WERI-Rb-1 (cell line): ENCODE measurements around the gene COL9A2.

Experiments
- DNase-seq: peaks from one replicate; pipeline ENCODE4 v3.0.0-alpha.2; 2020
- H3K27ac ChIP-seq: fragments of 250-450 bp; sonication (Bioruptor Pico); 2 replicates; pipeline ENCODE4 v1.5.1; 2020; ENCODE audit warnings: mild to moderate bottlenecking, moderate library complexity
- H3K27me3 ChIP-seq: fragments of 250-450 bp; sonication (Bioruptor Pico); 2 replicates; pipeline ENCODE4 v1.5.1; 2021; ENCODE audit warnings: mild to moderate bottlenecking, low read depth, moderate library complexity; ENCODE audit not compliant: insufficient read depth, severe bottlenecking
- H3K36me3 ChIP-seq: fragments of 250-450 bp; sonication (Bioruptor Pico); 2 replicates; pipeline ENCODE4 v1.5.1; 2020; ENCODE audit warnings: mild to moderate bottlenecking, moderate library complexity
- H3K4me3 ChIP-seq: 2 replicates; pipeline ENCODE4 v1.5.1; 2011; ENCODE audit warnings: low read depth, mild to moderate bottlenecking, control low read depth, low read length
- H3K9me3 ChIP-seq: fragments of 250-450 bp; sonication (Bioruptor Pico); 2 replicates; pipeline ENCODE4 v1.5.1; 2021; ENCODE audit warnings: mild to moderate bottlenecking, moderate library complexity; ENCODE audit not compliant: severe bottlenecking
- TF ChIP-seq, protein P1 (sequence below): IDR thresholded peaks from 2 replicates; pipeline ENCODE4 v1.5.1; 2011; ENCODE audit warnings: low read depth, mild to moderate bottlenecking, control low read depth, inconsistent platforms, low read length

COL9A2 gene

DNA sequence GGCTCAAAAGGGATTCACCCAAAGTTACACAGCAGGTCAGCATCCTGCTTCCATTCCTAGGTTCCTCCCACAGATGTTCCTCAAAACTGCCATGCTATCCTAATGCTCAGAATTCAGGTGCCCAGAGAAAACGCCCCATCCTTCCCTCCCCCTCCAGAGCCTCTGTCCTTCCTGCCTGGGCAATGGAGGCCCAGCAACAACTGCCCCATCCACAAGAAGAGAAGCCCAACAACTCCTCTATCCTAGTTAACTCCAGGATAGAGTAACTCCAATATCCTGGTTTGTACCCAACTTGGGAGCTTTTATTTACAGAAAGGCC is 16.9 kb downstream of the COL9A2 start:
- no peaks in the 10 kb centered on the region for H3K36me3 ChIP-seq
- H3K4me3 ChIP-seq: no peak overlapping the region
- H3K27me3 ChIP-seq: no peaks in the 10 kb centered on the region
- H3K27ac ChIP-seq: no peak overlapping the region
- no peak for DNase-seq
- TF ChIP-seq, protein P1, sequence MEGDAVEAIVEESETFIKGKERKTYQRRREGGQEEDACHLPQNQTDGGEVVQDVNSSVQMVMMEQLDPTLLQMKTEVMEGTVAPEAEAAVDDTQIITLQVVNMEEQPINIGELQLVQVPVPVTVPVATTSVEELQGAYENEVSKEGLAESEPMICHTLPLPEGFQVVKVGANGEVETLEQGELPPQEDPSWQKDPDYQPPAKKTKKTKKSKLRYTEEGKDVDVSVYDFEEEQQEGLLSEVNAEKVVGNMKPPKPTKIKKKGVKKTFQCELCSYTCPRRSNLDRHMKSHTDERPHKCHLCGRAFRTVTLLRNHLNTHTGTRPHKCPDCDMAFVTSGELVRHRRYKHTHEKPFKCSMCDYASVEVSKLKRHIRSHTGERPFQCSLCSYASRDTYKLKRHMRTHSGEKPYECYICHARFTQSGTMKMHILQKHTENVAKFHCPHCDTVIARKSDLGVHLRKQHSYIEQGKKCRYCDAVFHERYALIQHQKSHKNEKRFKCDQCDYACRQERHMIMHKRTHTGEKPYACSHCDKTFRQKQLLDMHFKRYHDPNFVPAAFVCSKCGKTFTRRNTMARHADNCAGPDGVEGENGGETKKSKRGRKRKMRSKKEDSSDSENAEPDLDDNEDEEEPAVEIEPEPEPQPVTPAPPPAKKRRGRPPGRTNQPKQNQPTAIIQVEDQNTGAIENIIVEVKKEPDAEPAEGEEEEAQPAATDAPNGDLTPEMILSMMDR: no peak
- H3K9me3 ChIP-seq: no peaks in the 10 kb centered on the region

DNA sequence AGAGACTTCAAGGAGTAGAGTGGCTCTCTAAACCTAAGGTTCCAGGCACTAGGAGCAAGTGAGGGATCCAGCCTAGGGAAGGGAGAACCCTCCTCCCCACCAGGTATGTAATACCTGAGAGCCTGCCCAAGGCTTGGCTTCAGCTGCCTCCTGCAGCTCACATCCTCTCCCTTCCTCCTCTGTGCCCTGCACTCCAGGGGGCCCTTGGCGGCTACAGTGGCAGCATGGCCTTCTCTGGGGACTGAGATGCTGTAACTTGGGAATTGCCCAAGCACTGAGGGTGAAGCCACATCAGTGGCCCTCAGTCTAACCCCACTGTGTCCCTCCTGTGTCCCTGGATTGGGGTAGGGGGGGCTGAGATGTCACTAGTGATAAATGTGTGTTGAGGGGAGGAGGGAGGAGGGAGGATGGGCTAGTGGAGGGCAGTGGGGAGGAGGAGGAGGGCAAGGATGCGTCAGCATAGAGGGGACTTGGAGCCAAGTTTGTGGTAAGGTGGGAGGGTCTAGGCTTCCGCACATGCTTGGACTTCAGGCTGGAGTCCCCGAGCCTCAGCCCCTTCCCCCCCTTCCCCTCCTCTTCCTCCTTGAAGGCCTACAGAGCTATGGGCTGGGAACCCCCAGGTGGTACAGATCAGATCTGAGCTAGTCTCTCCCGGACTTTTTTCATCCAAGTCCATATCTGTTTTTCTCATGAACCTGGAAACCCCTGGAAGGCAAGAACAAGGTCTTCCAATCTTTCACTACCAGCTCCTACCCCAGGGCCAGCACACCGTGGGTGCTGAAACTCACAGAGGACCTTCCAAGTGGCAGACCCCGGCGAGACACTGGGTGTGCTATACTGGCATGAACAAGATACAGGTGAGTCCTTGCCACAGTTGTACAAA is 17.5 kb downstream of the COL9A2 start:
- H3K27ac ChIP-seq: no peak overlapping the region
- TF ChIP-seq, protein P1: no peak
- H3K36me3 ChIP-seq: no peaks in the 10 kb centered on the region

DNA sequence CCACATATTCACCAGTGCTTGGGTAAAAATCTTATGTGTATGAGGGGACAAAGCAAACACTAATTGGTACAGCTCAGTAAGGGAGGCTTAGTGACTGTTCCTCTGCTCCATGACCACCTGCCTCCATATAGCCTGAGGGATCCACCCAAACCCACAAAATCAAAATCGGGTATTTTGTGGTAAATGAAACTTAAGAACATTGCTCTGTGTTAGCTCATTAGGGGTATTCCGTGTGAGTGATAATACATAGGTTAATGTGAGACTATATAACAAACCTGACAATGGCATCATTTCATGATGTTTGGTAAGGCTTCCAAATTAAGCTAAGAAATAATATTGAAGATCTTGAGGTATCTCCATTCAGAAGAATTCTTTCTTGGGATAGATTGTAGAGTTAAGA is 25.8 kb downstream of the COL9A2 start:
- H3K9me3 ChIP-seq: no peaks in the 10 kb centered on the region
- DNase-seq: no peak
- peaks cover 62% of the 10 kb centered on the region for H3K36me3 ChIP-seq
- H3K27ac ChIP-seq: no peak overlapping the region
- no peak overlapping the region for H3K4me3 ChIP-seq
- TF ChIP-seq, protein P1: no peak
- H3K27me3 ChIP-seq: no peaks in the 10 kb centered on the region

More for the DNA sequence above, 17.5 kb downstream of the COL9A2 start:
- Histone ChIP-seq H3K9me3 (no peaks in the 10 kb centered on the region), H3K4me3 (no peak overlapping the region), H3K27me3 (no peaks in the 10 kb centered on the region)
- no peak for DNase-seq

DNA sequence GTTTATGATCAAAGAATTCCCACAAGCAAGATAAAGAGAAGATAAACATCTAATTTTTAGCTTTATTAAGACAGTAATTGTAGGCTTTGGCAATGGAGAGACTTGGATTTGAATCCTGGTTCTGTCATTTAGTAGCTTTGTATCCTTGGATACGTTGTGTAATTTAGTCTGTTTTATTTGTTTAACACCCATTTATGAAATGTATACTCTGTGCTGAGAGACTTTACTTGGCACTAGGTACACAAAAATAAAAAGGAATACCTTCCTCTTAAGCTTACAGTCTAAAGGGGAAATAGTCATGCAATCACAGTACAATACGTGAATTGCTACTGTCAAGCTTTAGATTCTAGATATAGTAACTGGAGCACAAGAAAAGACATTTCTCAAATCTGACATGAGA is 35.2 kb downstream of the COL9A2 start:
- TF ChIP-seq, protein P1: no peak
- Histone ChIP-seq H3K27me3 (no peaks in the 10 kb centered on the region), H3K4me3 (no peak overlapping the region), H3K9me3 (no peaks in the 10 kb centered on the region), H3K36me3 (peaks cover 40% of the 10 kb centered on the region), H3K27ac (no peak overlapping the region)
- DNase-seq: no peak

DNA sequence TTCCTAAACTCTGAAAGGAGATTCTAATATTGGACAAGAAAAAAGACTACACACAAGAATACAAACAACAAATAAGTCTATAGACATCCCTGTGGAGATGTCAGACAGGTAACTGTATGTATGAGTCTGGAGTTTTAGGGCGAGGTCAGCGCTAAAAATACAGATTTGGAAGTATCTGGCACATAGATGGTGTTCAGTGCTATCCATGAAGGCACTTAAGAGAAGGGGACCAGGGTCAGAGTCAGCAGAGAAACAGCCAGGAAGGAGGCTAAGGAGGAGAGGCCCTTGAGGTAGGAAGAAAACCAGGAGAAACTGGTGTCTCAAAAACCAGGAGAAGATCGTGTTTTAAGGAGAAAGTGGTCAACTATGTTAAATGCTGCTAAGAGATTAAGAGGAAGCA is 41.0 kb downstream of the COL9A2 start:
- no peak overlapping the region for H3K4me3 ChIP-seq
- no peak for DNase-seq
- TF ChIP-seq, protein P1: no peak
- H3K27me3 ChIP-seq: no peaks in the 10 kb centered on the region
- no peaks in the 10 kb centered on the region for H3K9me3 ChIP-seq
- peaks cover 49% of the 10 kb centered on the region for H3K36me3 ChIP-seq
- H3K27ac ChIP-seq: no peak overlapping the region

DNA sequence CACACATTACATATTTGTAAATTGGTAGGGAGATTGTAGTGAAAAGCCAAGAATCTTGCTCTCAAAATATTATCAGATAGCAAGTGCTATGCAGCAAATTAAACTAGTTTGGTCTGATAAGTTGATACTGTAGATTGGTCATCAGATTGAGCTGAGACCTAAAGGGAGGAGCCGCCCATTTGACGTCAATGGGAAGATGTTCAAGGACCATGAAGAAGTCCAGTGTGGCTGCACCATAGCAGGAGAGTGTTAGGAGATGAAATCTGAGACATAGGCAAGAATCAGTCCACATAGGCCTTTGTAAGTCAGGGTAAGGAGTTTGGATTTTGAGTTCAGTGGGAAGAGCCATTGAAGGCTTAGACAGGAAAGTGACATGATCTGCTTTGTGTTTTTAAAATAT is 42.8 kb downstream of the COL9A2 start:
- no peaks in the 10 kb centered on the region for H3K27me3 ChIP-seq
- no peak overlapping the region for H3K4me3 ChIP-seq
- H3K27ac ChIP-seq: no peak overlapping the region
- TF ChIP-seq, protein P1: no peak
- no peak for DNase-seq
- H3K36me3 ChIP-seq: peaks cover 57% of the 10 kb centered on the region
- H3K9me3 ChIP-seq: no peaks in the 10 kb centered on the region
